Loucy (cell line): ENCODE measurements around the gene TPCN2.
"Not testable (repeated sequence)": the region's sequence is repeated elsewhere in the genome, so short reads cannot be mapped to it uniquely, and the experiment has no call there.

Experiments used
- CTCF ChIP-seq: fragments of 200-600 bp; sonication (generic); conservative IDR thresholded peaks from 2 replicates; pipeline ENCODE4 v1.5.1; 2014; ENCODE audit warnings: mild to moderate bottlenecking, antibody characterized with exemption, low read length
- EZH2phosphoT487 ChIP-seq: fragments of 200-600 bp; IDR thresholded peaks from 2 replicates; pipeline ENCODE4 v1.6.1; 2018; ENCODE audit warnings: antibody characterized with exemption, mild to moderate bottlenecking, moderate library complexity, borderline replicate concordance

DNA sequence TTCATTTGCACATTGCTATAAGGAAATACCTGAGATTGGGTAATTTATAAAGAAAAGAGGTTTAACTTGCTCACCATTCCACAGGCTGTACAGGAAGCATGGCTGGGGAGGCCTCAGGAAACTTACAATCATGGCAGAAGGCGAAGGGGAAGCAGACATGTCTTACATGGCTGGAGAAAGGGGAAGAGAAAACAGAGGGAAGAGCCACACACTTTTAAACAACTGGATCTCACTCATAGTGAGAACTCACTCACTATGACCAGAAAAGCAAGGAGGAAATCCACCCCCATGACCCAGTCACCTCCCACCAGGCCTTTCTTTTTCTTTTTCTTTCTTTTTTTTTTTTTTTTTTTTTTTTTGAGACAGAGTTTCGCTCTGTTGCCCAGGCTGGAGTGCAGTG is 85.5 kb downstream of the TPCN2 start:
- TF ChIP-seq CTCF, EZH2phosphoT487: not testable (repeated sequence)
